Activated naive CD8-positive, alpha-beta T cell treated with anti-CD3 and anti-CD28 coated beads, Interleukin-2, amount 50 U/mL, for 24 hours (primary cell): Measurements from ENCODE around the gene NEK6.

Experiments
- ATAC-seq: fragments of 150-1000 bp; cut with Tn5 transposase; one replicate; pipeline ENCODE4 v1.10.0; 2021
- DNase-seq: peaks from one replicate; pipeline ENCODE4 v3.0.0; 2021
- H3K27ac Mint-ChIP-seq: one replicate; pipeline ENCODE4 v1.8.0; 2021; ENCODE audit warnings: mild to moderate bottlenecking, mixed read lengths
- H3K27me3 Mint-ChIP-seq: one replicate; pipeline ENCODE4 v1.8.0; 2021; ENCODE audit warnings: mixed read lengths
- H3K36me3 Mint-ChIP-seq: one replicate; pipeline ENCODE4 v1.8.0; 2021; ENCODE audit warnings: low read depth, mixed read lengths
- H3K4me1 Mint-ChIP-seq: one replicate; pipeline ENCODE4 v1.8.0; 2021; ENCODE audit warnings: mixed read lengths
- H3K4me3 Mint-ChIP-seq: one replicate; pipeline ENCODE4 v1.8.0; 2021; ENCODE audit warnings: mild to moderate bottlenecking, moderate library complexity, mixed read lengths
- H3K9me3 Mint-ChIP-seq: one replicate; pipeline ENCODE4 v1.8.0; 2021; ENCODE audit warnings: mixed read lengths

NEK6 gene

DNA sequence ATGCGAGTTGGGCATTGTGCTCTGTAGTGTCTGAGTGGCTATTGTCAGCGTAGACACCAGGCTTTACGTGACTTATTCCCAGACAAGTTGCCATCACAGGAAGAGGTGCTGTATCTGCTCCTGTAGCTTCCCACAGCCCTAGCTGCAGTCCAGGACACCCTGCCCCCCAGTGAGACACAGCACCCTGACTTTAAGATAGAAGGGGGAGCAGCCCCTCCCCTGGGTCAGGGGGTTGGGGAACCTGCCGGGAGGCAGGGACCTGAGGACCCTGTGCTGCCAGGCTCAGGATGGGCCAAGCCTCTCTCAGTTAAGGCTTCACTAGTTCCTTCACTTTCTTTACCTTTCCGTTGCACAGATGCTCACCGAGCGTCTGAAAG lies 75.4 kb downstream of the NEK6 start:
- no peaks in the 10 kb centered on the region for H3K27me3 Mint-ChIP-seq
- DNase-seq: no peak
- H3K4me3 Mint-ChIP-seq: no peak overlapping the region
- H3K4me1 Mint-ChIP-seq: no peaks in the 10 kb centered on the region
- ATAC-seq: no peak
- no peak overlapping the region for H3K27ac Mint-ChIP-seq
- peaks cover 14% of the 10 kb centered on the region for H3K36me3 Mint-ChIP-seq
- no peaks in the 10 kb centered on the region for H3K9me3 Mint-ChIP-seq

DNA sequence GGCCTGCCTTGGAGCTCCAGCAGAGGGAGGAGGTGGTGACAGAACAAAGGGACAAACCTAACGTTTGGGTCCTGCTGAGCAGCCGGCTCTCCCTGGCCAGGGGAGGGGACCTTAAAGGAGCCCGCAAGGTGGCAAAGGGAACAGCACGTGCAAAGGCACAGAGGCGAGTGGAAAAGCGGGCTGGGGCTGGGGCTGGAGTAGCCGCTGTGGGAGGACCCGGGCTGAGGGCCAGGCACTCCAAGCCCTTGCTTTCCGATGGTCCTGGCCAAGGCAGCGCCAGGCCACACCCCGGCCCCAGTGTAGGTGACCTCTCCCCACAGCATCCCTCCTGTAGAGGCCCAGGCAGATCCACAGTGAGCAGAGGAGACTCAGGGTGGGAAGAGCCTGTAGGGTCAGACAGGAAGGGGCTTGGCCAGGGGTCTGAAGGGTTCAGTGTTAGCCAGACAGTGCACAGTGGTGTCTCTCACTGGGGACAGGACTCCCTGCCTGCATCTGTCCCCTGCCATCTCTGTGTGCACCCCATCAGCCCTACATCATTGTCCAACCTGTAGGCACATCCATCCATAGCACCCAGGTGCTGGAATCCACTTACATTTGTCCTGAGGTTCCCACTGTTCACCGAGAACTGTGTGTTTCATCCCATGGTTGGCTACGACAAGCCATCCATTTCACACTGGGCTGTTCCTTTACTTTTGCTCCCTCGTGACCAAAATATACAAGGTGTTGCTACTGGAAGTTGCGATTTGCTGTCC lies 77.0 kb downstream of the NEK6 start:
- H3K36me3 Mint-ChIP-seq: peaks cover 19% of the 10 kb centered on the region
- no peaks in the 10 kb centered on the region for H3K27me3 Mint-ChIP-seq
- no peaks in the 10 kb centered on the region for H3K9me3 Mint-ChIP-seq
- no peak overlapping the region for H3K4me3 Mint-ChIP-seq
- no peak overlapping the region for H3K27ac Mint-ChIP-seq
- ATAC-seq: no peak
- no peak for DNase-seq
- H3K4me1 Mint-ChIP-seq: no peaks in the 10 kb centered on the region

DNA sequence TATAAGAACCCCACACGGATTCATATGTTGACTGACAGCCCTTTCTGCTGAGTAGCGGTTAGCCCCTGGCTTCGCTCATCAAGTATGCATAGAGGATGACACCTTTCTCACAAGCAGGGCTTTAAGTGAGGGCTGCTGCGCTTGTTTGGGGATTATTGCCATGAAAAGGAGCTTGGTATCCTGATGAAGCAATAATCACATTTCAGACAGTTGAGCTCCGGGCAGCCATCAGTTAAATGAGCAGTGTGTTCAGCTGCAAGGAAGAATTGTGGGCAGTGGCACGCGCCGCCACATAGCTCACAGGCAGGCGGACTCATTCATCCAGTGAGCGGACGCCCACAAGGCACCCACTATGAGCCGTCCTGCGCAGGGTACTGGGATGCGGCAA lies 77.6 kb downstream of the NEK6 start:
- H3K27me3 Mint-ChIP-seq: no peaks in the 10 kb centered on the region
- H3K36me3 Mint-ChIP-seq: peaks cover 19% of the 10 kb centered on the region
- no peaks in the 10 kb centered on the region for H3K9me3 Mint-ChIP-seq
- no peak overlapping the region for H3K4me3 Mint-ChIP-seq
- H3K27ac Mint-ChIP-seq: no peak overlapping the region
- DNase-seq: no peak
- H3K4me1 Mint-ChIP-seq: no peaks in the 10 kb centered on the region
- no peak for ATAC-seq

DNA sequence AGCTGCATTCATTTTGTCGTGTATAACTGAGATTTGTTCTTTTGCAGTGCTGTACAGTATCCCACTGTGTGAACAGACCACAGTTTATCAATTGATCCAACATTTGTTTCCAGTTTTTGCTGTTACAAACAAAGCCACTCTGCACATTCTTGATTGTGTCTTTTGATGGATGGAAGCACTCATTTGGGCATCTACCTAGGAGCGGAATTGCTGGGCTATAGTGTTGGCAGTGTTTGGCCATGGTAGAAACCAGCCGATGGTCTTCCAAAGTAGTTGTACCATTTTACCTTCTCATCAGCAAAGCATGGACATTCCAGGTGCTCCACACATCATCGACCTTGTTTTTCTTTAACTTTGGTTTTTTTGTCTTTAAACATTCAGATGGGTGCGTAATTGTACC lies 79.8 kb downstream of the NEK6 start:
- ATAC-seq (no peak), DNase-seq (no peak)
- Mint-ChIP-seq H3K27ac (no peak overlapping the region), H3K36me3 (peaks cover 19% of the 10 kb centered on the region), H3K27me3 (no peaks in the 10 kb centered on the region), H3K4me1 (no peaks in the 10 kb centered on the region), H3K4me3 (no peak overlapping the region), H3K9me3 (no peaks in the 10 kb centered on the region)

DNA sequence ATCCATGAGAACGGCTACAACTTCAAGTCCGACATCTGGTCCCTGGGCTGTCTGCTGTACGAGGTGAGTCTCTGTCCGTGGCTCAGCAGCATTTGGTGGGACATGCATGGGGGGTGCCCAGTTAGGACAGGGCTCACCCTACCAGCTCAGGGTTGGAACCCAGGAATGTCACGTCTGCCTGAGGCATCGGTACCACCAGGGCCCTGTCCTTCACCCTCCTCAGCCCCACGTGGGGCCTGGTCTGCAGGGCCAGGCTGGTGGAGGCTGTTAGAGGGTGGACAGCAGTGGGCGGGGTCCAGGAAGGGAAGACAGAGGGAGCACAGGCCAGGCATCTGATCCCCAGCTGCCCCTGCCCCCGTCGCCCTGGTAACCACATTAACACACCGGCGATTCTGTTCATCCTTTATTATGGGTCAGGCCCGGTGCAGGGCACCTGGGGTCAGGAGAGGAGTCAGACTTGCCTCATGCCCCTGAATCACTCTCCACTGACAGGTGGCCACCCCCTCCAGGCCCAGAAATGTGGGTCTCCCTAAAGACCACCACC lies 81.9 kb downstream of the NEK6 start:
- no peak overlapping the region for H3K27ac Mint-ChIP-seq
- no peak for DNase-seq
- no peaks in the 10 kb centered on the region for H3K4me1 Mint-ChIP-seq
- peaks cover 19% of the 10 kb centered on the region for H3K36me3 Mint-ChIP-seq
- no peak for ATAC-seq
- no peaks in the 10 kb centered on the region for H3K9me3 Mint-ChIP-seq
- H3K4me3 Mint-ChIP-seq: no peak overlapping the region
- no peaks in the 10 kb centered on the region for H3K27me3 Mint-ChIP-seq

DNA sequence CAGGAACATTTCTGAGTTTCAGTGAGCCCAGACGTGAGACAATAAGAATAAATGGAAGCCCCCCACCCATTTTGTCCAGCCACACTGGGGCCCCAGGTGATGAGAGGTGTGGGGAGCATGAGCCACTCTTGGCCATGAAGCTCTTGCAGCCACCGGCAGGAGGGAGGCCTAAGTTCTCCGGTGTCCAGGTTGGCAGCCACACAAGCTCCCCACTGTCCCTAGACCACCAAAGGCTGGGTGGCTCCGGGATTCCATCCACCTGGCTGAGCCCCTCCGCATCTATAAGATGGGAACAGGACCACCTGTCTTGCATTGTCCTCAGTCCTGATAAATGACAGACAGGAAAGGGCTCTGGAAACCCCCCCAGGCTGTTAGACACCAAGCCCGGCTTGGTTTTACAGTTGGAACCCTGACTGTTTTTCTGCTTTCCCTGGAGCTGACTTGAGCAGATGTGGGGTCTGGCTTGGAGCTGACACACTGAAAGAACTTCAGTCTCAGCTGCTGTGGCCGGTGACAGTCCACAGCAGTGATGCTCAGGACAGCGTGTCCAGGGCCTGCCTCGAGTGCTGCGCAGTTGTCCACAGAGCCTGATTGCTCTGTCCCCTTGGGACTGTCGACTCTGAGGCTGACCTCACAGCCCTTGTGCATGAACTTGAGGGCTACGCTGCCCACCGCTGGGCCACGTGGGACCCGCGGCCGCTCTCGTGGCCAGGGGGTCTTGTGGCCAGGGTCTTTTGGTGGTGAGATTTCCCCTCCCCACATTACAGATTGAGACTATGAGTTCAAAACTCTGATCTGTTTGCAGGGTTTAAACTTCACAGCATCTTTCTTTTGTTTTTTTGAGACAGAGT lies 82.7 kb downstream of the NEK6 start:
- Mint-ChIP-seq H3K27me3 (no peaks in the 10 kb centered on the region), H3K36me3 (peaks cover 19% of the 10 kb centered on the region), H3K4me3 (no peak overlapping the region), H3K27ac (no peak overlapping the region), H3K4me1 (no peaks in the 10 kb centered on the region), H3K9me3 (no peaks in the 10 kb centered on the region)
- no peak for DNase-seq
- no peak for ATAC-seq

DNA sequence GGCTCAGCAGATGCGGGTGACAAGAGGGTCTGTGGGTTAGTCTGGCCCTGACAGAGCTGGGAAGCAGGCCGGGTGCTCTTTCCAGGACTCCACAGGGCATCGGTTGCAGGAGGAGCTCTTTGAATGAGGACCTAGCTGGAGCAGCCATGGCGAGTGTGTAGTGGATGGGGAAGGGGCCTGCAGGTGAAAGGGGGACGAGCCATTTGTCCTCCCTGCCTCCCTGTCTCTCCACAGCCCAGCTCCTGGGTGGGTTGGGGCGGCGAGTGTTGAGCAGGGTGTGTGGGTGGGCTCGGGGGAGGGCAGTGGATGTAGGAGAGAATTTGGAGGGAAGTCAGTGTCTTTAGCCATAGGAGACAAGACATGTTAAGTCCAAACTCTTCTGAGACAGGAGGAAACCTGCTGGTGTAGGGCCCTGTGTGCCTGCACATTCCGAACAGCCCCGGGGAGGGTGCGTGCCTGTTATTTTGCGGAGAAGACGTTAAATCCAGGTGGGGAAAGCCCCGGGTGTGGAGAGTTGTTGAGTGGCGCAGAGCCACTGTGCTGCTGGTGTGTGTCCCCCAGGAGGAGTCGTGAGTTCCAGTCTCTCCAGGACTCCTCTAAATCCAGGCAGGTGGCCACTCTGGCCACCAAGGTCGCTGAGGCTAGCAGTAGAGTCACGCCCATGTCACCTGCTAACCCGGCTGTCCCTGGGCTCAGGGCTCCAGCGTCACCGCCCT lies 83.9 kb downstream of the NEK6 start:
- no peaks in the 10 kb centered on the region for H3K4me1 Mint-ChIP-seq
- peaks cover 15% of the 10 kb centered on the region for H3K36me3 Mint-ChIP-seq
- no peak overlapping the region for H3K27ac Mint-ChIP-seq

DNA sequence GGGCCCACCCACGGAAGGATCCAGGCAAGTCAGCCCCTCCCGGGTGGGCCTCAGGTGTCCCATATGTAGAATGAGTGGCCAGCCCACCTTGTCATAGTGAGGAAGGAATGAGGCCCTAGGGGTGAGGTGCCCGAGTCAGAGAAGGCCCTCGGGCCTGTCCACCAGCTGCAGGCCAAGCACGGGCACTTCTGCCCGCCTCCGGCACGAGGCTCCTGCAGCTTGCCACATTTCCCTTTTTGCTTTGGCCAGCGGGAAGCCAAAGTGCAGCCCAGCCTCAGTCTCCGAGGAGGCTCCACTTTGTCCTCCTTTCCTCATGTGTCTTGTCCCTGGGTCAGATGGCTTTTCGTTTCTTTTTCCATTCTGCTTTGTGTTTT lies 84.6 kb downstream of the NEK6 start:
- DNase-seq (no peak), ATAC-seq (no peak)
- H3K27me3 Mint-ChIP-seq: no peaks in the 10 kb centered on the region
- H3K4me3 Mint-ChIP-seq: no peak overlapping the region
- peaks cover 11% of the 10 kb centered on the region for H3K36me3 Mint-ChIP-seq
- no peaks in the 10 kb centered on the region for H3K4me1 Mint-ChIP-seq
- H3K27ac Mint-ChIP-seq: no peak overlapping the region
- no peaks in the 10 kb centered on the region for H3K9me3 Mint-ChIP-seq

More for the DNA sequence above, 83.9 kb downstream of the NEK6 start:
- ATAC-seq (no peak), DNase-seq (no peak)
- Mint-ChIP-seq H3K27me3 (no peaks in the 10 kb centered on the region), H3K4me3 (no peak overlapping the region), H3K9me3 (no peaks in the 10 kb centered on the region)

DNA sequence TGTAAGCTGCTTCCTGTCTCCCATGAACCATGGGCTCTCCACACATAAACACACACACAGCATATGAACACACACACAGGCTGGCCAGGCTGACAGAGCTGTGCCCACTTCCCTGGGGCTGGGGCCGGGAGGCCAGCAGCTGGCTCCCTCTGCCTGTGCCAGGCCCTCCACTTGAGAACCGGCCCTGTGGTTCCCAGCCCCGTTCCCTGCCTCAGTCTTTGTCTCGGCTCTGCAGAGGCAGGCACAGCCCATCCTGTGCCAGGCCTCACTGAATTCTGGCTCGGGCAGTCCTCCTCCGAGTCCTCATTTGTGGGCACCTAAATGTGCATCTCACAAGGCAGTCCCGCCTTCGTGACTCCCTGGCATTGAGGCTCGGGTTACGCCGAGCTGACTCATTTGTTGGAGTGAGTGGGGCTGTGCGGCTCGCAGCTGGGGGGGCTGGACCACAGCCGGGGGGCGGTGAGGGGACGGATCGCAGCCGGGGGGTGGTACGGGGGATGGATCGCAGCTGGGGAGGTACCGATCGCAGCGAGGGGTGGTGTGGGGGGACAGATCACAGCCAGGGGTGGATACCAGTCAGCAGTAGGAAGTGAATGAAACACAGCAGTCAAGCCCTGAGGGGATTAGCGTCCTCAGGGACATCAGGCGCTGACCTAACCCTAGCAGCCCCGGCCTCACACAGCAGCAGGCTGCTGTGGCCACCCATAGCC lies 85.2 kb downstream of the NEK6 start:
- no peak overlapping the region for H3K27ac Mint-ChIP-seq
- no peak for DNase-seq
- no peak overlapping the region for H3K4me3 Mint-ChIP-seq
- peaks cover 6% of the 10 kb centered on the region for H3K36me3 Mint-ChIP-seq
- H3K9me3 Mint-ChIP-seq: no peaks in the 10 kb centered on the region
- no peaks in the 10 kb centered on the region for H3K4me1 Mint-ChIP-seq
- ATAC-seq: no peak
- no peaks in the 10 kb centered on the region for H3K27me3 Mint-ChIP-seq

DNA sequence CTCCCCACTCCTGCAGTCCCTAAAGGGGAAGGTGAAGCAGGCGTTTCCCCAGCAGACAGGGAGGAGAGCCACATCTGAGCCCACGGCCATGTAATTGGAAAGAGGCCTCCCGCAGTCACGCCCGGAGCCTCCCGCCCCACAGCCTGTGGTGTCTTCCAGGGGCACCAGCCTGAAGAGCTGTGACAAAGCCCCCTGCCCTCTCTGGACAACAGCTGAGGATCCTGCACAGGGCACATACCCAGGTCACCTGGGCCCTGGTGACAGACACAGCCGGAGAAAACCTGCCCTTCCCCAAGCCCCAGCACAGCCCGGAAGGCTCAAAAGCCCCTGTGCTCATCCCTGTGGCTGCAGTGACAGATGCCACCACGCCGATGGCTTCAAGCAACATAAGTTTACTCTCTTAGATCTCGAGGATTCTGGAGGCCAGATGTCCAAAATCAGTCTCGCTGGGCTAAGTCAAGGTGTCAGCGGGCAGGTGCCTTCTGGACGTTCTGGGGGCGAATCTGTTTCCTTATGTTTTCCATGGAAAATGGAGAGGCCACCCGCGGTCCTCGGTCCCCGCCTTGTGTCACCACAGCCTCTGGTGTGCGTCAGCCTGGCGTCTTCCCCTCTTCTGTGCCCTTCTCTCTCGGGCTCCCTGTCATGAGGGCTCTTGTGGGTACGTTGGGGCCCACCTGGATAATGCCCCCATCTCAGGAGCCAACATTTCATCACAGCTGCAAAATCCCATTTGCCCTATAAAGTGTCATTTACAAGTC lies 86.0 kb downstream of the NEK6 start:
- H3K36me3 Mint-ChIP-seq: peaks cover 6% of the 10 kb centered on the region
- ATAC-seq (no peak), DNase-seq (no peak)
- no peak overlapping the region for H3K27ac Mint-ChIP-seq
- no peak overlapping the region for H3K4me3 Mint-ChIP-seq
- no peaks in the 10 kb centered on the region for H3K4me1 Mint-ChIP-seq
- H3K27me3 Mint-ChIP-seq: no peaks in the 10 kb centered on the region
- H3K9me3 Mint-ChIP-seq: no peaks in the 10 kb centered on the region

DNA sequence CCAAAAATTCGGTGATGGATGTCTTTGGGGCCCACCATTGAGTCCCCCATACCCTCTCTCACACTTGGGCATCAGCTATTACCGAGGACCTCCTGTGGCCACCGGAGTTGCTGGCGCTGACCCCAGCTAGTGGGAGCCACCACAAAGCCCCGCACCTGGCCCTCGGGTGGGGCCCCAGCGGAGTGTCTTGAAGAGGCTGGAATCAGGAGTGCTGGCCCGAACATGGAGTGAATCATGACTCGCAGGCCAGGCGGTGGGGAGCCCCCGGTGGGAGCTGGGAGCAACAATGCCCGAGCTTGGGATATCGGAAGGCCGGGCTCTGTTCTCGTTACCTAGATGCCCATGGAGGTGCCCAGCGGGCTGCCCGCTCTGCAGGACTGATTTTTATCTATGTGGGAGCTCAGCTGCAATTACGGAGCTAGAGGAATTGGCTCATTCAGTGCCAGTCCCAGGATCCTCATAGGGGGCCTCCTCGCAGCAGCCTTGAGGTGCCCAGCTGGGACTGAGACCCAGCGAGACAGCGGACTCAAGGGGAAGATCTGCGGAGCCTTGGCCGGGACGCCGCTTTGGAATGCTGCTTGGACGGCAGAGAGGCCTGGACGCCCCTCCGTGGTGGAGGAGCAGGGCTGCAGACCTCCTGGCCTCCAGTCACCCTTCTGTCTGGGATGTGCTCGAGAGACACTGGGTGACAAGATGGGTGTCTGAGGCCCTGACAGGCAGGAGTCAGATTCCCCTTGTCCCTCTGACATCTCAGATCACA lies 86.7 kb downstream of the NEK6 start:
- Mint-ChIP-seq H3K27me3 (no peaks in the 10 kb centered on the region), H3K36me3 (peaks cover 6% of the 10 kb centered on the region), H3K27ac (no peak overlapping the region), H3K4me3 (no peak overlapping the region), H3K9me3 (no peaks in the 10 kb centered on the region), H3K4me1 (no peaks in the 10 kb centered on the region)
- ATAC-seq (no peak), DNase-seq (no peak)

DNA sequence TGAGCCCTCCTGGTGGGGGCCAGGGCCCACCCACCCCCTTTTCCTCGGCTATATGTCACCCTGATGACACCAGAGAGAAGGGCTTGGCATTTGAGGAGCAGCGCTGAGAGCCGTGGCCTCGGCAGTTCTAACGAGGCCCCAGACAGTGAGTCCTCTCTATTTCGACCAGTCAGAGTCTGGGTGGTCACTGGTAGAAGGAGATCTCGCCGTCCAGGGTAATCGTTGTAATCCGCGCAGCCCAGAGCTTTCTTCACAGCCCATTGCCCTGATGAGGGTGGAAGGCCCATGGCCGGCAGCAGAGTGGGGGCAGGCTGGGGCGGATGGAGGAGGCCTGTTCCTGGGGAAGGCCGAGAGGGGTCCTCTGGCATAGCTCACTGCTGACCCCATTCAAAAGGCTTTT lies 87.3 kb downstream of the NEK6 start:
- Mint-ChIP-seq H3K4me1 (no peaks in the 10 kb centered on the region), H3K9me3 (no peaks in the 10 kb centered on the region), H3K36me3 (peaks cover 6% of the 10 kb centered on the region), H3K27me3 (no peaks in the 10 kb centered on the region), H3K4me3 (no peak overlapping the region), H3K27ac (no peak overlapping the region)
- ATAC-seq (no peak), DNase-seq (no peak)

DNA sequence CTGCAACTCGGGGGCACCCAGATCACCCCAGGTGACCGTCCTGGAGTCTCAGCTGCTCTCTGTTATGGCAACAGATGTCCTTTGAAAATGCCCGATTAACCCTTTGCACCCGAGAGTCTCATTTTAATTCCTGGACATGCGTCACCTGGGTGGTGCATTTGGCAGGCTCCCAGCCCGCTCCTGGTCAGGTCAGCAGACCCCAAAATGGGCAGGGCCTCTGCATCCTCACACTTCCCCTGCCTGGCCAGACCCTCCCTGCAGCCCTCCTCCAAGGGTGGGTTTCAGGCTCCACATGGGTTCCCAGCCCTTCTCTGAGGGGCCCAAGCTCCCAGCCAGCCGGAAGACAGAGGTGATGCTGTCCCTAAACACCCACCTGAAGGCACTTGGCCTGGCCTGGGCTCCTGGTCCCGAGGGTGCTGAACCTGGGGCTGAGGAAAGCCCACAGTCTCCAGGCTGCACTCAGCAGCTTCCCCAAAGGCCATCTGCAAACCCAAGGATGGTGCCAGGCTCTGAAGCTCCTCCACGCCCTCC lies 88.1 kb downstream of the NEK6 start:
- Mint-ChIP-seq H3K27ac (no peak overlapping the region), H3K4me1 (no peaks in the 10 kb centered on the region), H3K9me3 (no peaks in the 10 kb centered on the region), H3K27me3 (no peaks in the 10 kb centered on the region), H3K4me3 (no peak overlapping the region), H3K36me3 (peaks cover 6% of the 10 kb centered on the region)
- no peak for ATAC-seq
- DNase-seq: no peak
